GM18520 (cell line): ENCODE results near the gene SEPTIN6.
A peak's percentile ranks its signal among the peaks of the same experiment; 100 is the strongest.

ENCODE experiments used
- ATAC-seq: cut with Tn5 transposase; IDR thresholded peaks from one replicate; pipeline ENCODE4 v1.9.1; 2021; ENCODE audit not compliant: unreplicated experiment

SEPTIN6 gene

DNA sequence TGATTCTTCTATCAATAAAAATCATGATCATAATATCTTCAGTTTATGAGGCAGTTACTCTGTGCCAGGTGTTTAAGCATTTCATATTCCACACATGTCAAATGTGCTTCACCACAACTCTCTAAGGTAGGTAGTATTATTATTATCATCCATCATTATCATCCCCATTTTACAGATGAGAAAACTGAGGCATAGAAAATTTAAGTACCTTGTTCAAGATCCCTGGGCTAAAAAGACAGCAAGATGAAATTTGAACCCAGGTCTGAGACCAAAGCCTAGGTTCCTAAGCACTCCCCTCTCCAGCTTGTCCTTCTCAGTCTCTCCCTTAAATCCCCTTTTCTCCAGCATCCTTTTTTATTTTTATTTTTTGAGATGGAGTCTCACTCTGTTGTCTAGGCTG lies 33.4 kb downstream of the SEPTIN6 start:
- ATAC-seq = no peak

DNA sequence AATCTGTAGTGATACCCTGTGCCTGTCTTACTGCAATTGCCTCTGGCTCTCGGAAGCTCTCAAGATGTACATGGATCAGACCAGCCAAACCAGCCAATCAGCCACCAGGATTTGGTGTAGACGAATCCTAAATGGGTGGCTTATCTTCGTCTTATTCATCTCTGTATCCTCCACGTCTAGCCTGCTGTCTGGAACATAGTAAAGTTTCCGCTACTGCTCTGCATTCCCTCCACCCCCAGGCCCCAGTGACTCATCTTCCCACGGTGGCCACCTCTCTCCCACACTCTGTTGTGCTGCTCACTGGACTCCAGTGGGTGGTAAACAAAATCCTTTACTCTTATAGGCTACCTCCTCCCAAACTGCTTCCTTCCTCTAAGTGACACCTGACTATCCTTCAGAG lies 37.8 kb downstream of the SEPTIN6 start:
- ATAC-seq = no peak

DNA sequence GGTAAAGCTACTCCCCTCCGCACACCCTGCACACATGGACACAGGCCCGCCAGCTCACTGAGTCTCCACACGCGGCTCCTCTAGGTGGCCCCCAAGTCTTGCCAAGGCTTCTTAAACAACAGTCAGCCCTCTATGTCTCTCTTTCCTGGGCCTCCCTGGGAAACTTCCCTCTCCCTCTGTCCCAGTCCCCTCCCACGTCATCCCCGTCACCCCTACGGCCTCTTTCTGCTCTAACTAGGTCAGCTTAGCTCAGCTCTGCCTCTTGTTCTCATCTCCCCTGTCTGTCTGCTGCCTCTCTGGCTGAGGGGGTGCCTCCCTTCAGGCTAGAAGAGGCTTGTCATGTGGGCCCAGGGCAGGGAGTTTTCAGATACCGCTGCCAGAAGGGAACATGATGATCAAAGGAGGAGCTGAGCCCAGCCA lies 38.8 kb downstream of the SEPTIN6 start:
- ATAC-seq = no peak

DNA sequence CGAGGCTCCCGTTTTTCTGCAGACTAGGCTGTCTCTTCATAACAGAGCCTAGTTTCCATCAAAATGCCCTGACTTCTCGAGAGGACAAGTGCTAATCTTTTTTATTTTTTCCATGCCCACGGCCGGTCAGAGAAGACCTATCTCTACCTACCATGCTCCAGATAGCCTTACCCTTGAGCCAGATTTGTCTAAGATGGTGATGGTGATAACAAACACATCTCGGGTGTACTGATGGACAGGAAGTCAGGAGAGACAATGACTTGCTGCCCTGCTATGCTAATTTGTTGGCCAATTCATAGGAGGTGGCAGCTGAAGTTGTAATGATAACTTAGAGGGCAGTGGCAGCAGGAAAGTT lies 44.6 kb downstream of the SEPTIN6 start:
- peak; percentile 10 for ATAC-seq

DNA sequence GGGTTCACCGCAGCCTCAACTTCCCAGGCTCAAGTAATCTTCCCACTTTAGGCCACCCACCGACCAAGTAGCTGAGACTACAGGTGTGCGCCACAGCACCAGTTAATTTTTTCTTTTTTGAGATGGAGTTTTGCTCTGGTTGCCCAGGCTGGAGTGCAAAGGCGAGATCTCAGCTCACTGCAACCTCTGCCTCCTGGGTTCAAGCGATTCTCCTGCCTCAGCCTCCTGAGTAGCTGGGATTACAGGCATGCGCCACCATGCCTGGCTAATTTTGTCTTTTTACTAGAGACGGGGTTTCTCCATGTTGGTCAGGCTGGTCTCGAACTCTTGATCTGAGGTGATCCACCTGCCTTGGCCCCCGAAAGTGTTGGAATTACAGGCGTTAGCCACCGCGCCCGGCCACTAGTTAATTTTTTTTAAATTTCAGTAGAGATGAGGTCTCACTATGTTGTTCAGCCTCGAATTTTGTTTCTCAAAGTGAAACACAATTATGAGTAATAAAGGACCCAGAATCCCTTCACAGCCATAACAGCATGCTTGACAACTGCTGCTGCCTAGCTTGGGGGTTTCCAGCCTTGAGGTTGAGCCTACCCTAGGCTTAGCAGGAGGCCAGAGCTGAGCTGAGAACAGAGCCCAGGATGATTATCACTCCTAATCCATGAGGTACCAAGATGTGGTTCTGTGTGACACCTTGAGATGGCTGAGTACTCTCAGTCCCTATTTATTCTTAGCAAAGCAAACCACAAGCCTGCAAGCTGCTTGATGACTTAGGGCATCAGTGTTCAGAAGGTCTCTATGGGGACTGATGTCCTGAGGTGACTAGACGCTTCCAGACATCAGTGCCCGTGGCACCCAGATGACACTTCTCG lies 45.2 kb downstream of the SEPTIN6 start:
- peak; percentile 95 for ATAC-seq

DNA sequence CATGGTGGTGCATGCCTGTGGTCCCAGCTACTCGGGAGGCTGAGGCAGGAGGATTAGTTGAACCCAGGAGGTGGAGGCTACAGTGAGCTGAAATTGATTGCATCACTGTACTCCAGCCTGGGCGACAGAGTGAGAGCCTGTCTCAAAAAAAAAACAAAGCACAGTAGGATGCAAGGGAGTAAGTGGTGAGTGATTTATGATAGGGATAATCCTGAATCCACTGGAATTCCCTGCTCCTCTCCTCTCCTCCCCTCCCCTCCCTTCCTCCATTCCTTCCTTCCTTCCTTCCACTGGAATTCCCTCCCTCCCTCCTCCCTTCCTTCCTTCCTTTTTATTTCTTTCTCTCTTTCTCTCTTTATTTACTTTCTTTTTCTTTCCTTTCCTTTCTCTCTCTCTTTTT lies 45.9 kb downstream of the SEPTIN6 start:
- no peak for ATAC-seq

DNA sequence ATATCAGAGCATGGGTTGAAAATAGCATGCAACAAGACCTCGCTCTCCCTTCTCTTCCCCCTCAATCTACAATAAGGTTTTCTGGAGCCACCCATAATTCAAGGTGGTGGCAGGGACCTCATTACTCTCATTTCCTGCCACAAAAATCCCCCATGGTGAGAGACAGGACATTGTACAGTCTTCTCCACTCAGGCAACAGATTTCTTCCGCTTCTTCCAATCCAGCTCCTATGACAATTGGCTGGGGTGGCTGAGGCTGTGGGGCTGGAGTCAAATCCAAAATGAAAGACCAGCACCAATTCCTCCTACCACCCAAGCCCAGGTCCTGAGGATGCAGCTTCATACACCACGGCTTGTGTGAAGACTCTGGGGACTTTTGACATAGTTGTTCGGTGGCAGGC lies 46.5 kb downstream of the SEPTIN6 start:
- ATAC-seq = no peak

DNA sequence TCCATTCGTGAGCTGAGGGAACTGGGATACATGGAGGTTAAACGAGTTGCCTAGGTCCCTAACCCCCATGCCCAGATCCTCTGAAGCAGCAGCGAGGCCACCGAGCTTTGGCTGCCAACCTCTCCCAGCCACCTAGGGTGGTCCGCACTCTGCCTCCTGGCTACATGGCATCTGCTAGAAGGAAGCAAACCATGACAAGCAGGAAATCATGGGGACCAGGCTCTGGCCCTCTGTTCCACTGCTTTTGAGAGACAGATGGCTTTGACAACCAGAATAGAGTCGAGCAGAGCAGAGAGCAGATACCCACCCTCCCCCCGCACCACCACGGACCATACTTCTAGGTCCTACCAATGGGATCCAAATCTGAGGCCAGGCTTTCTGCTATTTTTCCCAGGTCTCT lies 49.3 kb downstream of the SEPTIN6 start:
- ATAC-seq = no peak
